Large intestine (tissue), 3 donors: ENCODE measurements around the gene SOX8. TPM values are rescaled to one million over a fixed set of nuclear protein-coding genes. Genes with fewer than 3 reads are reported as not detected.

Experiments used
- DNase-seq, 2 donors: peaks; one replicate each; pipeline versions ENCODE4 v3.0.0 to v3.0.0-alpha.2; 2013
- H3K27ac ChIP-seq: one replicate; pipeline ENCODE4 v1.5.1; 2013; ENCODE audit warnings: low read length
- H3K27me3 ChIP-seq: 2 replicates; pipeline ENCODE4 v1.6.1; 2013; ENCODE audit warnings: low read length; ENCODE audit not compliant: control insufficient read depth, insufficient read depth
- H3K36me3 ChIP-seq: 2 replicates; pipeline ENCODE4 v1.6.1; 2013; ENCODE audit warnings: low read length; ENCODE audit not compliant: control insufficient read depth, insufficient read depth
- H3K4me1 ChIP-seq: one replicate; pipeline ENCODE4 v1.6.1; 2013; ENCODE audit warnings: low read length; ENCODE audit not compliant: control insufficient read depth, insufficient read depth
- H3K4me3 ChIP-seq: one replicate; pipeline ENCODE4 v1.5.1; 2013; ENCODE audit warnings: low read length
- H3K9me3 ChIP-seq: one replicate; pipeline ENCODE4 v1.6.1; 2013; ENCODE audit warnings: mild to moderate bottlenecking, low read depth, low read length, moderate library complexity; ENCODE audit not compliant: control insufficient read depth
- whole genome bisulfite sequencing: methylation state at CpG from one replicate; pipeline ENCODE4 v1.1.5; 2013; ENCODE audit warnings: low lambda C conversion rate; ENCODE audit not compliant: insufficient coverage; 5-methylcytosine and 5-hydroxymethylcytosine counted together
- polyA plus RNA-seq: library from polyadenylated mRNA; unstranded; fragments of 120-200 nt; gene quantifications from one replicate; pipeline ENCODE4 v1.2.1, GENCODE V29; 2013

Gene SOX8
- polyA plus RNA-seq, 1 donor: 3.7 TPM

DNA sequence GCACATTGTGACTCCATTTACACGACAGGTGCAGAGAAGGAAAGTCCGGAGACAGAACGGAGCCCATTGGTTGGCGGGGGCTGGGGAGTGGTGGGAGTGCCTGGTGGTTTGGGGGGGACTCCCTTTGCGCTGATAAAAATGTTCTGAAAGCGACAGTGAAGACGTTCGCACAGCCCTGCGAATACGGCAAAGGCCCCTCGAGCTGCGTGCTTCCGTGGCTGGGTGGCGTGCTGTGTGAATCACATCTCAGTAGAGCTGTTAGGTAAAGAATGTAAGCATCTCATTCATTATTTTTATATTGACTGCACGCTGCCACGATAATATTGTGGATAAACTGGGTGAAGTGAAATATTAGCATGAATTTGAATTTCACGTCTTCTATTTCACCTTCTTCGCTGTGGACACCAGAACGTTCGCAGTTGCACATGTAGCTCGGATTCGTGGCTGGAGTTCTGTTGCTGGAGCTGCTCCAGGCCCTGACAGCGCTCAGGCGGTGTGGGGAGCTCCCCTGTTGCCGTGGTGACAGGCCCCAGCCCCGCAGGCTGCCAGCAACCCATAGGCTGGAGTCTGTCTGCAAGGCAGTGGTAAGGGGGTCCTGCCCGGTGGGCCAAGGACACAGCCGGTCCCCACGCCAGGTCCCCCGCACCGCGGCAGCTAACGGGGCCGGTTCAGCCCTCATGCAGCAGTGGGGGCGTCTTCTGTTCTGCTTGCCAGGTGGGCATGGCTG is 44.6 kb downstream of the SOX8 start:
- WGBS: 81% methylated on average over 4 of the region's 35 CpGs
- H3K4me1 ChIP-seq: no peaks in the 10 kb centered on the region
- peaks cover 3% of the 10 kb centered on the region for H3K9me3 ChIP-seq
- DNase-seq: no peak
- H3K27me3 ChIP-seq: peaks cover 12% of the 10 kb centered on the region
- no peaks in the 10 kb centered on the region for H3K36me3 ChIP-seq
- no peak overlapping the region for H3K4me3 ChIP-seq
- no peak overlapping the region for H3K27ac ChIP-seq

DNA sequence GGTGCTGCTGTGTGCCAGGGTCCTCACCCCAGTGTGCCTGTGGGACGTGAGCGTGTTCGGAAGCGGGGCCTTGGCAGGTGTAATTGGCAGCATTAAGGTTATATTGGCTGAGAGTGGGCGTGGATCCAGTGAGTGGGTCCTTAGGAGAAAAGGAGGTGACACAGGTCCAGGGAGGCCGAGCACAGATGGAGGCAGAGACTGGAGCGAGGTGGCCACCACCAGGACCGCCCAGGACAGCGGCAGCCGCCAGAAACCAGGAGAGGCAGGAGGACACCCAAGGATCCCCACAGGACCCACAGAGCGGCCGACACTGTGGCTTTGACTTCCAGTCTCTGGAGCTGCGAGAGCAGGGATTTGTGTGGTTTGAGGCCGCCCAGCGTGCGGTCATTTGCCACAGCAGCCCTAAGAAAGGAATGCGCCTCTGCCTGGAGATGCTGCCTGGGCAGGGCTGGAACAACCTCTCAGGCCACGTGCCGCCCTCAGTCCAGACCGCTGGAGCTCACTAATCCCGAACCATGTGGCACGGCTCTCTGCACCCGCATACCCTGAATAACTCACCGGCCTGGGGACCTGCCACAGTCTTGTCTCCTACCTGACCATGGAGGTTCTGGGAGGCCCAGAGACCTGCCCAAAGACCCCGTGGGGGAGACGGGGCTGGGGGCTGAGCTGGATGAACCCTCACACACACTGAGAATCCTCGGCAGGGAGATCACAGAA is 45.4 kb downstream of the SOX8 start:
- Histone ChIP-seq H3K27ac (no peak overlapping the region), H3K27me3 (peaks cover 8% of the 10 kb centered on the region), H3K9me3 (peaks cover 2% of the 10 kb centered on the region), H3K36me3 (no peaks in the 10 kb centered on the region), H3K4me1 (no peaks in the 10 kb centered on the region), H3K4me3 (no peak overlapping the region)
- WGBS: no CpG with 5 or more reads among the region's 27 CpGs
- no peak for DNase-seq

GRCh38 chr16:1027501-1027815 is 45.9 kb downstream of the SOX8 start:
- Histone ChIP-seq H3K27me3 (peaks cover 8% of the 10 kb centered on the region), H3K4me1 (no peaks in the 10 kb centered on the region), H3K36me3 (no peaks in the 10 kb centered on the region), H3K9me3 (peaks cover 4% of the 10 kb centered on the region), H3K27ac (no peak overlapping the region), H3K4me3 (no peak overlapping the region)
- WGBS: no CpG with 5 or more reads among the region's 22 CpGs
- no peak for DNase-seq

DNA sequence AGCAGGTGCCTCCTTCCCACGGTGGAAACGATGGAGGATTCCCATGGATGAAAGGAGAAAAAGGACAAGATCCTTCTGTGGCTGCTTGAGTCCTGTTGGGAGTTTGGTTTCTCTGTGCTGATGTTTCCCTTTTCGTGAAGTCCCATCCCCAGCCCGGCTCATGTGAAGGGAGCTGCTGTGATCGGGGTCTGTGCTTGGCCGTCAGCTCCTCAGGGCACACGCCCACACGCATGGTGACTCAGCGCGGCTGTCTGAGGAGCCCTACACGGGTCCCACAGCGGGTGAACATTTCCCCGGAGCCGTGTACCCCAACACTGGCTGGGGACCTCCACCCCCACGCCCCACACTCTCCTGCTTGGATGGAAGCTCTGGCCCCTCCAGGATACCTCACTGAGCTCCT is 46.5 kb downstream of the SOX8 start:
- no peak overlapping the region for H3K27ac ChIP-seq
- H3K9me3 ChIP-seq: peaks cover 10% of the 10 kb centered on the region
- no peak for DNase-seq
- WGBS: no CpG with 5 or more reads among the region's 15 CpGs
- H3K36me3 ChIP-seq: no peaks in the 10 kb centered on the region
- H3K4me3 ChIP-seq: no peak overlapping the region
- no peaks in the 10 kb centered on the region for H3K4me1 ChIP-seq
- H3K27me3 ChIP-seq: peaks cover 8% of the 10 kb centered on the region

GRCh38 chr16:1028524-1029258 is 47.1 kb downstream of the SOX8 start:
- H3K9me3 ChIP-seq: peaks cover 16% of the 10 kb centered on the region
- WGBS: no CpG with 5 or more reads among the region's 39 CpGs
- peaks cover 8% of the 10 kb centered on the region for H3K27me3 ChIP-seq

GRCh38 chr16:1029259-1029545 is 47.6 kb downstream of the SOX8 start:
- no peak for DNase-seq
- Histone ChIP-seq H3K4me1 (no peaks in the 10 kb centered on the region), H3K36me3 (no peaks in the 10 kb centered on the region), H3K4me3 (no peak overlapping the region), H3K9me3 (peaks cover 21% of the 10 kb centered on the region), H3K27ac (no peak overlapping the region), H3K27me3 (peaks cover 8% of the 10 kb centered on the region)
- WGBS: no CpG with 5 or more reads among the region's 14 CpGs

More at GRCh38 chr16:1028524-1029258, 47.1 kb downstream of the SOX8 start:
- no peak for DNase-seq
- no peak overlapping the region for H3K27ac ChIP-seq
- no peaks in the 10 kb centered on the region for H3K4me1 ChIP-seq
- no peaks in the 10 kb centered on the region for H3K36me3 ChIP-seq
- no peak overlapping the region for H3K4me3 ChIP-seq

DNA sequence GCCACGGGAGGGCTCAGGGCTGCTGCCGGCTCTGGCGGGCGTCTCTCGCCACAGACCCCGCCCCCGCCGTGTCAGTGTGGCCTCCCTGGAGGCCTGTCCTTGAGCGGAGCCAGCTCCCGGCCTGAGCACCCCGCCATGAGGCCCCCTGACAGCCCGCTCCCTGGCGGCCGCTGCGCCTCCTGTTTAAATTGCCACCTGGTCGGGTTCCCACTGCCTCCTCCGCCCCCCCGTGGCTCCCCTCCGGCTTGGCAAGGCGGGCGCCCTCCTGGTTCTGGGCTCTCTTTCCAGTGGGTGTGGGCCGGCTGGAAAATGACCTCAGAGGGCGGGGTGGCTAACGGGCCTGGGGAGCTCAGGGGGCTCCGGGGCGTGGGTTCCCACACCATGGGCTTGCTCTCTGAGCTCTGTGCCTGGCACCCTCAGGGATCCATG is 48.9 kb downstream of the SOX8 start:
- no peak overlapping the region for H3K27ac ChIP-seq
- no CpG with 5 or more reads among the region's 26 CpGs for WGBS
- no peaks in the 10 kb centered on the region for H3K36me3 ChIP-seq
- H3K27me3 ChIP-seq: peaks cover 8% of the 10 kb centered on the region
- peaks cover 23% of the 10 kb centered on the region for H3K9me3 ChIP-seq
- no peaks in the 10 kb centered on the region for H3K4me1 ChIP-seq
- no peak for DNase-seq
- no peak overlapping the region for H3K4me3 ChIP-seq

DNA sequence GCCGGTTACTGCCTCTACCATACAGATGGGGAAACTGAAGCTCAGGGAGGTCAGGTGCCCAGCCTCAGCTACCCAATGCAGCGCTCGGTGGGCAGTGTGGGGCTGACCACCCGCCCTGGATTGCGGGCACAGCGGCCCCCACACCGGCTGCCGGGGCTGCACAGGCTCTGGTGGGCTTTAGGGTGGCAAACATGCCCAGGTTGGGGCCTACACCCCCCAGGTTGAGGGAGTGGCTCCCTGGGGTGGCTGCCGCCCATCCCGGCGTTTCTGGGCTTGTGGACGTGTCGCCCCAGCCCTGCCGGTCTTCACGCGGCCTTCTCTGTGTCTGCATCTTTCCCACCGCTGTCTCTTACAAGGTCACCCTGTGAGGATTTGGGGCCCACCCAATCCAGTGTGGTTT is 50.1 kb downstream of the SOX8 start:
- Histone ChIP-seq H3K27ac (no peak overlapping the region), H3K4me3 (no peak overlapping the region), H3K36me3 (no peaks in the 10 kb centered on the region), H3K27me3 (peaks cover 10% of the 10 kb centered on the region), H3K4me1 (no peaks in the 10 kb centered on the region), H3K9me3 (peaks cover 23% of the 10 kb centered on the region)
- 83% methylated on average over 1 of the region's 17 CpGs for WGBS
- DNase-seq: no peak

GRCh38 chr16:1032607-1033006 is 51.0 kb downstream of the SOX8 start:
- Histone ChIP-seq H3K27ac (no peak overlapping the region), H3K36me3 (no peaks in the 10 kb centered on the region), H3K9me3 (peaks cover 23% of the 10 kb centered on the region), H3K4me3 (no peak overlapping the region), H3K4me1 (no peaks in the 10 kb centered on the region), H3K27me3 (peaks cover 13% of the 10 kb centered on the region)
- 95% methylated on average over 2 of the region's 2 CpGs for WGBS
- DNase-seq: no peak

- DNase-seq: no peak
- no peak overlapping the region for H3K4me3 ChIP-seq
- WGBS: 90% methylated on average over 3 of the region's 3 CpGs
- H3K27me3 ChIP-seq: peaks cover 13% of the 10 kb centered on the region
- H3K4me1 ChIP-seq: no peaks in the 10 kb centered on the region
- no peaks in the 10 kb centered on the region for H3K36me3 ChIP-seq
- H3K9me3 ChIP-seq: peaks cover 23% of the 10 kb centered on the region
- no peak overlapping the region for H3K27ac ChIP-seq
Measured at GRCh38 chr16:1033128-1033679, 51.6 kb downstream of the SOX8 start.
